ENCODE results near the gene SIN3A. TPM values are rescaled to one million over a fixed set of nuclear protein-coding genes. Genes with fewer than 3 reads are reported as not detected.

The SIN3A gene
- total and polyA plus RNA-seq, 2 of the 8 experiments (the other 6 are each of a cell fraction or from before 2014, with no cell fraction given), result 69.5 to 109 TPM

DNA sequence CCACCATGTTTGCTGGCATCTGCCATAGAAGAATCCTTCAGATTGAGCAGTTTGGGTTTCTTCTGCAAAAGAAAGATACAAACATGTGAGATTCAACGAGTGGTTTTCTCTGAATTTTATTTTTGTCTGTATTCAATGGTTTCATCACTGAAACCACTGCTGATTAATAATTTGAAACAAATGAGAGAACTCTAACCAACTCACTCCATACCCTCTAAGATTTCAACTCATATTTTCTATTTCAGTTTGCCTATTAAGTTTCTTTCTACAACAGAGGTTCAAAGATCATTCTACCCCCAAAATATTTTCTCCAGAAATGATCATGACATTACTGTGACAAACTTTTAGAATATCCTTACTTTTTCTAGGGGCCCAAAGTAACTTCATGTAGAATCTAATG lies 44.4 kb downstream of the SIN3A start:
- Histone ChIP-seq H3K9ac (replicated peaks in 1 of 4; ENCODE audit: extremely low read depth in 1 of 4, low read depth in 3 of 4, low read length in 3 of 4) (no peak overlapping the region), H3K4ac (replicated peaks; ENCODE audit: insufficient read length, low read depth, low read length) (no peak overlapping the region), H3K9me3 (ENCODE audit: insufficient read depth in 2 of 2, low read depth in 1 of 2, low read length in 1 of 2) (no peaks in the 10 kb centered on the region), H4K91ac (replicated peaks; ENCODE audit: insufficient read length, low read length) (no peak overlapping the region), H3K4me3 (ENCODE audit: extremely low read depth in 1 of 4, insufficient read depth in 2 of 4, low read depth in 3 of 4, low read length in 4 of 4) (no peak overlapping the region), H4K8ac (ENCODE audit: extremely low read depth, insufficient read depth, low read length) (no peak overlapping the region), H3K56ac (replicated peaks; ENCODE audit: insufficient read length, low read depth, low read length) (no peak overlapping the region), H3K18ac (ENCODE audit: extremely low read depth, low read length) (no peak overlapping the region), H4K5ac (ENCODE audit: insufficient read length, low read depth, low read length) (no peak overlapping the region), H4K20me1 (replicated peaks in 1 of 2; ENCODE audit: control insufficient read depth in 1 of 2, insufficient read depth in 2 of 2, low read length in 2 of 2) (peaks cover 2 to 6% of the 10 kb centered on the region in 2 experiments), H2BK120ac (replicated peaks; ENCODE audit: low read depth, low read length) (no peak overlapping the region), H3K23me2 (ENCODE audit: low read depth, low read length) (no peaks in the 10 kb centered on the region), H3K23ac (ENCODE audit: insufficient read length) (no peak overlapping the region), H3K4me1 (replicated peaks in 1 of 4; ENCODE audit: control insufficient read depth in 3 of 4, insufficient read depth in 4 of 4, low read length in 3 of 4) (no peaks in the 10 kb centered on the region), H3K27ac (ENCODE audit: low read depth, low read length) (no peak overlapping the region), H3K79me1 (ENCODE audit: low read depth, low read length) (no peaks in the 10 kb centered on the region; the same call in 1 of the 2 replicates), H3K27me3 (replicated peaks in 1 of 4; ENCODE audit: control insufficient read depth in 3 of 4, extremely low read depth in 1 of 4, insufficient read depth in 3 of 4, low read length in 3 of 4) (no peaks in the 10 kb centered on the region), H2BK15ac (ENCODE audit: low read length) (no peak overlapping the region), H3K14ac (ENCODE audit: insufficient read length) (no peak overlapping the region), H2AK5ac (ENCODE audit: low read depth, low read length) (no peak overlapping the region), H2AFZ (ENCODE audit: low read length) (no peak overlapping the region), H2BK20ac (ENCODE audit: low read length) (no peak overlapping the region), H2BK5ac (ENCODE audit: low read depth, low read length) (no peak overlapping the region), H2BK12ac (ENCODE audit: low read depth, low read length) (no peak overlapping the region), H3K79me2 (ENCODE audit: control insufficient read depth in 1 of 2, insufficient read depth in 2 of 2, low read length in 2 of 2) (no peaks in the 10 kb centered on the region; a peak in 1 of 4 replicates), H3K36me3 (ENCODE audit: control insufficient read depth in 2 of 4, insufficient read depth in 4 of 4, low read length in 3 of 4) (peaks cover 18 to 84% (median 67%) of the 10 kb centered on the region in 4 experiments), H3K4me2 (ENCODE audit: insufficient read depth in 1 of 2, low read depth in 2 of 2, low read length in 2 of 2) (no peak overlapping the region)
- no peak for DNase-seq (ENCODE audit: low read depth in 1 of 2, low spot score in 2 of 2)
- no peak for FAIRE-seq
- ChIA-PET CTCF (ENCODE audit: partially characterized antibody) (interaction anchor here (0.6 to 0.7 kb wide), 2 partner anchors 25 to 33 kb away, joined by 3 read pairs; no protein-coding TSS in a partner anchor), POLR2A (ENCODE audit: partially characterized antibody) (no interaction called here)
- TF ChIP-seq TEAD4 (IDR thresholded peaks at IDR 0.05; ENCODE audit: low read depth, low read length) (no peak), ASH2L (IDR thresholded peaks at IDR 0.05; ENCODE audit: low read length) (no peak), SIN3A (conservative IDR thresholded peaks at IDR 0.05 in 1 of 2, IDR thresholded peaks at IDR 0.05 in 1 of 2; ENCODE audit: low read depth in 1 of 2, low read length in 2 of 2) (no peak), POLR2AphosphoS5 (IDR thresholded peaks at IDR 0.05; ENCODE audit: low read depth, low read length) (no peak)
- WGBS, 2 experiments (ENCODE audit: extremely low coverage in 1 of 2, insufficient coverage in 1 of 2, insufficient read length in 1 of 2, insufficient replicate concordance in 2 of 2, low coverage in 1 of 2, low lambda C conversion rate in 2 of 2, missing lambda C conversion rate in 1 of 2), result 87% methylated on average over 1 of the region's 1 CpG; no CpG with 5 or more reads in 1 of the 2 experiments

Data from H1 (cell line).